Cardiac septum (tissue), 1 donor: ENCODE measurements around the gene HECW1. TPM values are rescaled to one million over a fixed set of nuclear protein-coding genes. Genes with fewer than 3 reads are reported as not detected.
"Not testable (repeated sequence)": the region's sequence is repeated elsewhere in the genome, so short reads cannot be mapped to it uniquely, and the experiment has no call there.

Experiments used
- DNase-seq: peaks from one replicate; pipeline ENCODE4 v3.0.0-alpha.2; 2020; ENCODE audit warnings: low spot score
- intact Hi-C: fragments of 100-400 bp; cut with DNase I; formaldehyde crosslinking; loops from one replicate; pipeline ENCODE4 v1.14.0; 2022
- total RNA-seq: library from RNA; stranded (reverse); fragmentation: NEBNext Ultra II Directional; extraction: Animal tissue kit (Norgen Biotek cat#: 25700); gene quantifications from one replicate; pipeline ENCODE4 v1.2.1, GENCODE V29; 2021
- donor health status: DM: no; HTN: no; CAD: no.

HECW1 gene
- total RNA-seq, 1 donor from 2014 or later = not detected

- no peak for DNase-seq
- intact Hi-C loops = no loop called here
These were observed 458.4 kb downstream of the HECW1 start for GRCh38 chr7:43570688-43571365.

- intact Hi-C loops = no loop called here
These were observed 460.1 kb downstream of the HECW1 start for GRCh38 chr7:43572516-43573049.

GRCh38 chr7:43573832-43574231 is 461.4 kb downstream of the HECW1 start:
- intact Hi-C loops = not testable (repeated sequence)

More at GRCh38 chr7:43572516-43573049, 460.1 kb downstream of the HECW1 start:
- DNase-seq = no peak

GRCh38 chr7:43575506-43575905 is 463.1 kb downstream of the HECW1 start:
- DNase-seq = no peak
- intact Hi-C loops = no loop called here

More at GRCh38 chr7:43573832-43574231, 461.4 kb downstream of the HECW1 start:
- DNase-seq = not testable (repeated sequence)

GRCh38 chr7:43576241-43576640 is 463.8 kb downstream of the HECW1 start:
- intact Hi-C loops = no loop called here
- no peak for DNase-seq

GRCh38 chr7:43577485-43577951 is 465.1 kb downstream of the HECW1 start:
- intact Hi-C loops = no loop called here
- DNase-seq = no peak

GRCh38 chr7:43582503-43583423 is 470.3 kb downstream of the HECW1 start, which contains the start of gene STK17A:
TSS of gene STK17A (plus strand) at chr7:43583108. CDS start at chr7:43583244, 136 bp downstream.
- DNase-seq = peak; percentile 98
- intact Hi-C loops = loop anchor here (1.0 to 2.0 kb wide), 4 partner anchors 66 to 256 kb away; partner anchors contain the start of gene COA1

- DNase-seq = peak; percentile 86
- intact Hi-C loops = loop anchor here (1.0 to 2.0 kb wide), 4 partner anchors 65 to 255 kb away; partner anchors contain the start of gene COA1
These were observed 471.2 kb downstream of the HECW1 start for GRCh38 chr7:43583424-43584194.

- DNase-seq = peak; percentile 77
These were observed 471.7 kb downstream of the HECW1 start for GRCh38 chr7:43584195-43584586.

GRCh38 chr7:43584733-43585132 is 472.3 kb downstream of the HECW1 start:
- DNase-seq, intact Hi-C loops: not testable (repeated sequence)

More at GRCh38 chr7:43584195-43584586, 471.7 kb downstream of the HECW1 start:
- intact Hi-C loops = no loop called here

GRCh38 chr7:43585562-43585961 is 473.1 kb downstream of the HECW1 start:
- intact Hi-C loops = no loop called here
- DNase-seq = no peak

GRCh38 chr7:43586251-43586900 is 473.9 kb downstream of the HECW1 start:
- intact Hi-C loops = no loop called here
- no peak for DNase-seq

GRCh38 chr7:43588477-43589132 is 476.2 kb downstream of the HECW1 start:
- no peak for DNase-seq
- intact Hi-C loops = no loop called here

GRCh38 chr7:43589133-43589478 is 476.7 kb downstream of the HECW1 start:
- DNase-seq = no peak
- intact Hi-C loops = no loop called here

GRCh38 chr7:43589728-43590127 is 477.3 kb downstream of the HECW1 start:
- intact Hi-C loops = no loop called here
- no peak for DNase-seq

GRCh38 chr7:43590862-43591557 is 478.6 kb downstream of the HECW1 start:
- intact Hi-C loops = no loop called here
- DNase-seq = no peak

GRCh38 chr7:43591558-43592180 is 479.2 kb downstream of the HECW1 start:
- no peak for DNase-seq
- intact Hi-C loops = no loop called here
